ENCODE data around the gene LRG1.
"Not testable (repeated sequence)": the region's sequence is repeated elsewhere in the genome, so short reads cannot be mapped to it uniquely, and the experiment has no call there.

Gene LRG1

GRCh38 chr19:4531562-4532165 lies 8.2 kb downstream of the LRG1 start:
- Mint-ChIP-seq H3K4me3 (no peak overlapping the region), H3K27ac (no peak overlapping the region), H3K27me3 (peaks cover 9% of the 10 kb centered on the region)

GRCh38 chr19:4529924-4530522 lies 9.8 kb downstream of the LRG1 start:
- Mint-ChIP-seq H3K36me3 (ENCODE audit: low read depth) (no peaks in the 10 kb centered on the region), H3K4me1 (ENCODE audit: low read depth) (no peaks in the 10 kb centered on the region), H3K27me3 (peaks cover 5% of the 10 kb centered on the region), H3K27ac (no peak overlapping the region), H3K4me3 (no peak overlapping the region), H3K9me3 (no peaks in the 10 kb centered on the region)

More at GRCh38 chr19:4531562-4532165, 8.2 kb downstream of the LRG1 start:
- Mint-ChIP-seq H3K36me3 (ENCODE audit: low read depth) (no peaks in the 10 kb centered on the region), H3K4me1 (ENCODE audit: low read depth) (no peaks in the 10 kb centered on the region), H3K9me3 (no peaks in the 10 kb centered on the region)

- no peak overlapping the region for H3K4me3 Mint-ChIP-seq
- H3K27ac Mint-ChIP-seq = no peak overlapping the region
- no peaks in the 10 kb centered on the region for H3K36me3 Mint-ChIP-seq (ENCODE audit: low read depth)
- no peaks in the 10 kb centered on the region for H3K9me3 Mint-ChIP-seq
- H3K27me3 Mint-ChIP-seq = peaks cover 5% of the 10 kb centered on the region
- H3K4me1 Mint-ChIP-seq (ENCODE audit: low read depth) = no peaks in the 10 kb centered on the region
Observed at GRCh38 chr19:4528843-4529242, 11.0 kb downstream of the LRG1 start.

- not testable (repeated sequence) for H3K27ac Mint-ChIP-seq; H3K9me3 Mint-ChIP-seq; H3K36me3 Mint-ChIP-seq (ENCODE audit: low read depth); H3K4me3 Mint-ChIP-seq; H3K27me3 Mint-ChIP-seq; H3K4me1 Mint-ChIP-seq (ENCODE audit: low read depth)
Observed at GRCh38 chr19:4527377-4527776, 12.5 kb downstream of the LRG1 start.

DNA sequence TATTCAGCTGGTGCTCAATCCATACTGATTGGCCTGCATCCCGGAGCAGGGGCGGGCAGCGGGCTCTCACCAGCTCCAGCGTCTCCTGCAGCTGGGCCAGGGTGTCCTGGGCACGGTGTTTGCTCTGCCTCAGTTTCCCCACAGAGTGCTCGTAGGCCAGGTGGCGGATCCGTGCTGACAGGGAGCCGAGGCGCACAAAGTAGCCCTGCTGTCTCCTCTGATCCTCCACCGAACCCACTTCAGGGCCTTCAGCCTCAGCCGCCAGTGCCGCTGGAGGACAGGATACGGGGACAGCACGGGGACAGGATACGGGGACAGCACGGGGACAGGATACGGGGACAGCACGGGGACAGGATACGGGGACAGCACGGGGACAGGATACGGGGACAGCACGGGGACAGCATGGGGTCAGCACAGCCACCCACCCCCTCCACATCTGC lies 14.3 kb downstream of the LRG1 start:
- no peaks in the 10 kb centered on the region for H3K9me3 Mint-ChIP-seq
- H3K27ac Mint-ChIP-seq = no peak overlapping the region
- H3K4me3 Mint-ChIP-seq = no peak overlapping the region
- no peaks in the 10 kb centered on the region for H3K4me1 Mint-ChIP-seq (ENCODE audit: low read depth)
- no peaks in the 10 kb centered on the region for H3K36me3 Mint-ChIP-seq (ENCODE audit: low read depth)
- H3K27me3 Mint-ChIP-seq = no peaks in the 10 kb centered on the region

GRCh38 chr19:4524808-4525562 lies 14.9 kb downstream of the LRG1 start:
- no peaks in the 10 kb centered on the region for H3K27me3 Mint-ChIP-seq

DNA sequence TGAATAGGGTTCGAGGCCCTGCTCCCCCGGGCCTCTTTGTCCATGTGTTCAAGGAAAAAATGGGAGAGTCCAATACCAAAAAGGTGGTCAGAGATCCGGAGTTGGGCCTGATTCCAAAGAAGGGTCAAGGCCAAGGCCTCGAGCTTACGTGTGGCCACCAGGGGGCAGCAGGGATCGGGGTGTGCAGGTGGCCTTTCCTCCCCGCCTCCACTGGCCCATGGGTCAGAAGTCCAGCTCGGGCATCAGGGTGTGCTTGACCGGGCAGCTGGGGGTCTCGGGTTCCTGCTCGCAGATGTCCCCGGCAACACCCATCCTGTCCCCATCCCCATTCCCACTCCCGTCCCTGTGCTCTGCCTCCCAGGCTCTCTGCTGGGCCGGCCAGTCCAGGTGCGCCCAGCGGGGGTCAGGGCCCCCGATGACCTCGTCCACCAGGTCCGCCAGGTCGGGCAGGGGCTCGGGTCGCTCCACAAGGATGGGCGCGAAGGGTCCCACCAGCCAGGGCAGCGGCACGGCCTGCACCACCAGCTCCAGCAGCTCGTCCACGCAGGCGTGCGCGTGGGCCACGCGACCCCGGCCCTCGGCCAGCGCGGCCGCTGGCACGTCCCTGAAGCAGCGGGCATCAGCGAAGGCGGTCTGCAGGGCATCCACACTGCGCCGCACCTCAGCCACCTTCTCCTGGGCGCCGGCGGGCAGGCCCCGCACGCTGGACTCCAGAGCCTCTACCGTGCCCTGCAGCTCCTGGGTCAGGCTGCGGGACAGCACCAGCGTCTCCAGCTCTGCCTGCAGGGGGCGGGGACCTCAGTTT lies 16.3 kb downstream of the LRG1 start:
- peaks cover 4% of the 10 kb centered on the region for H3K27me3 Mint-ChIP-seq
- H3K9me3 Mint-ChIP-seq = no peaks in the 10 kb centered on the region
- no peaks in the 10 kb centered on the region for H3K36me3 Mint-ChIP-seq (ENCODE audit: low read depth)
- H3K4me3 Mint-ChIP-seq = no peak overlapping the region
- H3K27ac Mint-ChIP-seq = no peak overlapping the region
- H3K4me1 Mint-ChIP-seq (ENCODE audit: low read depth) = no peaks in the 10 kb centered on the region

More at GRCh38 chr19:4524808-4525562, 14.9 kb downstream of the LRG1 start:
- Mint-ChIP-seq H3K27ac (no peak overlapping the region), H3K36me3 (ENCODE audit: low read depth) (no peaks in the 10 kb centered on the region), H3K4me3 (no peak overlapping the region), H3K9me3 (no peaks in the 10 kb centered on the region), H3K4me1 (ENCODE audit: low read depth) (no peaks in the 10 kb centered on the region)

GRCh38 chr19:4522291-4523002 lies 17.4 kb downstream of the LRG1 start:
- Mint-ChIP-seq H3K27me3 (peaks cover 4% of the 10 kb centered on the region), H3K9me3 (no peaks in the 10 kb centered on the region), H3K4me3 (no peak overlapping the region), H3K27ac (no peak overlapping the region), H3K4me1 (ENCODE audit: low read depth) (no peaks in the 10 kb centered on the region), H3K36me3 (ENCODE audit: low read depth) (no peaks in the 10 kb centered on the region)

- no peaks in the 10 kb centered on the region for H3K4me1 Mint-ChIP-seq (ENCODE audit: low read depth)
- no peak overlapping the region for H3K4me3 Mint-ChIP-seq
- no peaks in the 10 kb centered on the region for H3K9me3 Mint-ChIP-seq
- no peak overlapping the region for H3K27ac Mint-ChIP-seq
- H3K27me3 Mint-ChIP-seq = peaks cover 4% of the 10 kb centered on the region
- H3K36me3 Mint-ChIP-seq (ENCODE audit: low read depth) = no peaks in the 10 kb centered on the region
Observed at GRCh38 chr19:4521888-4522242, 18.0 kb downstream of the LRG1 start.

- Mint-ChIP-seq H3K36me3 (ENCODE audit: low read depth) (no peaks in the 10 kb centered on the region), H3K27ac (no peak overlapping the region), H3K9me3 (no peaks in the 10 kb centered on the region), H3K27me3 (peaks cover 4% of the 10 kb centered on the region), H3K4me1 (ENCODE audit: low read depth) (no peaks in the 10 kb centered on the region), H3K4me3 (no peak overlapping the region)
Observed at GRCh38 chr19:4521170-4521887, 18.5 kb downstream of the LRG1 start.

GRCh38 chr19:4519521-4520277 lies 20.1 kb downstream of the LRG1 start:
- Mint-ChIP-seq H3K4me1 (ENCODE audit: low read depth) (no peaks in the 10 kb centered on the region), H3K4me3 (no peak overlapping the region), H3K27ac (no peak overlapping the region), H3K9me3 (no peaks in the 10 kb centered on the region), H3K27me3 (peaks cover 4% of the 10 kb centered on the region), H3K36me3 (ENCODE audit: low read depth) (no peaks in the 10 kb centered on the region)

DNA sequence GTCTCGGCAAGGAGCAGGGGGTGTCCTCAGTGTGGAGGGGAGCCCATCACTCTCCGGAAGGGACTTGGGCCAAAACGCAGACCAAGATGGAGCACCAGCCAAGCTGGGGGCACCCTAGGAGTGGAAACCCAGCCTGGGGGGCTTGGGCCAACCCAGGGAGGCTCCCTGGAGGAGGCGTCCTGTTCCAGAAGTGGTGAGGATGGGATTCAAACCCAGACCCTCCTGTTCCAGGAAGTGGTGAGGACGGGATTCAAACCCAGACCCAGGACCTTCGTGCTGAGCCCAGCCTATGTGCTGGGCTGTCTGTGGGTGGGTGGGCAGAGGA lies 20.7 kb downstream of the LRG1 start:
- H3K4me3 Mint-ChIP-seq = no peak overlapping the region
- H3K27ac Mint-ChIP-seq = no peak overlapping the region
- no peaks in the 10 kb centered on the region for H3K4me1 Mint-ChIP-seq (ENCODE audit: low read depth)
- H3K9me3 Mint-ChIP-seq = no peaks in the 10 kb centered on the region
- peaks cover 4% of the 10 kb centered on the region for H3K27me3 Mint-ChIP-seq
- H3K36me3 Mint-ChIP-seq (ENCODE audit: low read depth) = no peaks in the 10 kb centered on the region

DNA sequence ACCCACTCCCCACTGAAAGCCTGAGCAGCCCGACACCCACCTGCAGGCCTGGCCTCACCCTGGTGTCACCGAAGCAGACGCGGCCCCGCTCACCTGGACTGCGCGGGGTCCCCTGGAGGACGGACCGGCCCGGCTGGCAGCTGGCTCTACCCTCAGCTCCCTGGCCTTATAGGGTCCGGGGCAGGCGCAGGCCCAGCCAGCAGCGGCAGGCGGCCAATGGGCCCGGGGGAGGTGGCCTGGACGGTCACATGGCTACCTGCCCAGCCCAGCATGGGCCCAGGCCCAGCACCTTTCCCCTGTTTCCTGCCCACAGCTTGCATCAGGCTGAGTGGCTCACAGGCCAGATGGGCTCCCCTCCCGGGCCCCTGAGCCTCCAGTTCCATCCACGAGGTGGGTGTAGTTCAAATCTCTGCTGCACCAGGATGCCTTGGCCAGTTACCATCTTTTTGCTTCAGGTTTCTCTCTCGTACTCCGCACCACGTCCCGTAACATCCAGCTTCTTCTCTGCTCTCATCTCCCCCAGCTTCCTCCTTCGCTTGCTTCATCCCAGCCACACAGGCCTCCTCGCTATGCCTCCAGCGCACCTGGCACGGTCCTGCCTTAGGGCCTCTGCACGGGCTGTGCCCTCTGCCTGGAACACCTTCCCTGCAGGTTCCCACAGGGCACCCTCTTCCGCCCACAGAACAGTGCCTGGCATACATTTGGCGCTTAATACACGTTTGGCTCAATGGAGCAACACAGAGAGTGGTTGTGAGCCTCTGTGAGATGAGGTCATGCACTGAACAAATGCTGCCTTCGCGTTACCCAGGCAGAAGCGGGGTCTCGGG lies 21.3 kb downstream of the LRG1 start, which contains the start of gene PLIN4:
Gene PLIN4 (minus strand): TSS at position 142 of the 827 bp plus-strand sequence. CDS start 214 bp downstream, outside the sequence.
- H3K4me3 Mint-ChIP-seq = no peak within 1 kb of the TSS
- peaks cover 4% of the 10 kb centered on the region for H3K27me3 Mint-ChIP-seq
- no peaks in the 10 kb centered on the region for H3K36me3 Mint-ChIP-seq (ENCODE audit: low read depth)
- no peaks in the 10 kb centered on the region for H3K9me3 Mint-ChIP-seq
- no peaks in the 10 kb centered on the region for H3K4me1 Mint-ChIP-seq (ENCODE audit: low read depth)
- no peak within 1 kb of the TSS for H3K27ac Mint-ChIP-seq
